ENCODE results near the gene FAR1. TPM values are rescaled to one million over a fixed set of nuclear protein-coding genes. Genes with fewer than 3 reads are reported as not detected.

Gene FAR1
- total and polyA plus RNA-seq, 4 experiments from 2014 or later: 3.0 to 39.7 (median 22.2) TPM

- Histone ChIP-seq H3K4me1 (ENCODE audit: insufficient read depth, low read length) (peaks cover 46% of the 10 kb centered on the region), H3K4me3 (ENCODE audit: low read length in 2 of 2) (peak overlapping the region; percentile 73 to 84), H3K36me3 (ENCODE audit: insufficient read depth, low read length) (no peaks in the 10 kb centered on the region), H3K27ac (ENCODE audit: low read depth, low read length) (peak overlapping the region; percentile 65), H3K27me3 (ENCODE audit: insufficient read depth, low read length) (no peaks in the 10 kb centered on the region), H3K9me3 (ENCODE audit: control insufficient read depth in 1 of 2, low read length in 2 of 2) (no peaks in the 10 kb centered on the region)
- peaks cover 38 to 57% (median 45%) of the 10 kb centered on the region in 4 donors for H3K4me1 Mint-ChIP-seq
- no peak for DNase-seq
- peak overlapping the region; percentile 91 to 98 (median 94) for H3K4me3 Mint-ChIP-seq
- POLR2A ChIA-PET (ENCODE audit: partially characterized antibody): interaction anchor here (1.6 kb wide), 1 partner anchor 207 kb away, joined by 7 read pairs; the partner anchor contains the start of gene BTBD10
- H3K27me3 Mint-ChIP-seq: no peaks in the 10 kb centered on the region
- intact Hi-C loops (cut with micrococcal nuclease): loop anchor here (5.0 kb wide), 1 partner anchor 192 kb away; no protein-coding TSS in a partner anchor
- no peaks in the 10 kb centered on the region for H3K9me3 Mint-ChIP-seq
- peaks cover 0 to 9% of the 10 kb centered on the region in 2 donors for H3K36me3 Mint-ChIP-seq
- H3K27ac Mint-ChIP-seq: peak overlapping the region; percentile 87 to 97 (median 96)
- CTCF ChIA-PET (ENCODE audit: partially characterized antibody): interaction anchor here (1.2 kb wide), 1 partner anchor 183 kb away, joined by 3 read pairs; no protein-coding TSS in a partner anchor
Observed at GRCh38 chr11:13669544-13670488, 1.3 kb downstream of the FAR1 start.

GRCh38 chr11:13672576-13673210, 4.2 kb downstream of the FAR1 start:
- ChIA-PET POLR2A (ENCODE audit: partially characterized antibody) (no interaction called here), CTCF (ENCODE audit: partially characterized antibody) (interaction anchor here (1.6 kb wide), 1 partner anchor 206 kb away, joined by 4 read pairs; no protein-coding TSS in a partner anchor)
- peaks cover 0 to 9% of the 10 kb centered on the region in 2 donors for H3K36me3 Mint-ChIP-seq
- Histone ChIP-seq H3K4me3 (ENCODE audit: low read length in 2 of 2) (no peak overlapping the region), H3K27me3 (ENCODE audit: insufficient read depth, low read length) (no peaks in the 10 kb centered on the region), H3K9me3 (ENCODE audit: control insufficient read depth in 1 of 2, low read length in 2 of 2) (no peaks in the 10 kb centered on the region), H3K4me1 (ENCODE audit: insufficient read depth, low read length) (peaks cover 48% of the 10 kb centered on the region), H3K27ac (ENCODE audit: low read depth, low read length) (no peak overlapping the region), H3K36me3 (ENCODE audit: insufficient read depth, low read length) (no peaks in the 10 kb centered on the region)
- H3K27ac Mint-ChIP-seq: no peak overlapping the region
- DNase-seq: no peak
- intact Hi-C loops (cut with micrococcal nuclease): no loop called here
- H3K9me3 Mint-ChIP-seq: no peaks in the 10 kb centered on the region
- H3K4me3 Mint-ChIP-seq: no peak overlapping the region
- peaks cover 43 to 78% (median 56%) of the 10 kb centered on the region in 4 donors for H3K4me1 Mint-ChIP-seq
- H3K27me3 Mint-ChIP-seq: no peaks in the 10 kb centered on the region

GRCh38 chr11:13674799-13675509, 6.5 kb downstream of the FAR1 start:
- Histone ChIP-seq H3K27me3 (ENCODE audit: insufficient read depth, low read length) (no peaks in the 10 kb centered on the region), H3K4me1 (ENCODE audit: insufficient read depth, low read length) (peaks cover 42% of the 10 kb centered on the region), H3K36me3 (ENCODE audit: insufficient read depth, low read length) (no peaks in the 10 kb centered on the region), H3K4me3 (ENCODE audit: low read length in 2 of 2) (no peak overlapping the region), H3K27ac (ENCODE audit: low read depth, low read length) (no peak overlapping the region), H3K9me3 (ENCODE audit: control insufficient read depth in 1 of 2, low read length in 2 of 2) (no peaks in the 10 kb centered on the region)
- Mint-ChIP-seq H3K36me3 (peaks cover 0 to 2% of the 10 kb centered on the region in 2 donors), H3K9me3 (no peaks in the 10 kb centered on the region), H3K4me3 (no peak overlapping the region), H3K27me3 (no peaks in the 10 kb centered on the region), H3K4me1 (peaks cover 41 to 72% (median 55%) of the 10 kb centered on the region in 4 donors), H3K27ac (no peak overlapping the region)
- ChIA-PET CTCF (ENCODE audit: partially characterized antibody) (interaction anchor here (1.5 kb wide), 1 partner anchor 188 kb away, joined by 4 read pairs; no protein-coding TSS in a partner anchor), POLR2A (ENCODE audit: partially characterized antibody) (no interaction called here)
- intact Hi-C loops (cut with micrococcal nuclease): no loop called here
- DNase-seq: no peak

- H3K27me3 Mint-ChIP-seq: no peaks in the 10 kb centered on the region
- no peaks in the 10 kb centered on the region for H3K9me3 ChIP-seq (ENCODE audit: control insufficient read depth in 1 of 2, low read length in 2 of 2)
- H3K4me1 ChIP-seq (ENCODE audit: insufficient read depth, low read length): peaks cover 35% of the 10 kb centered on the region
- intact Hi-C loops (cut with micrococcal nuclease): no loop called here
- no peak overlapping the region for H3K4me3 Mint-ChIP-seq
- no peak overlapping the region for H3K27ac ChIP-seq (ENCODE audit: low read depth, low read length)
- no peak for DNase-seq
- H3K27ac Mint-ChIP-seq: no peak overlapping the region
- H3K36me3 Mint-ChIP-seq: peaks cover 0 to 2% of the 10 kb centered on the region in 2 donors
- no peak overlapping the region for H3K4me3 ChIP-seq (ENCODE audit: low read length in 2 of 2)
- no peaks in the 10 kb centered on the region for H3K36me3 ChIP-seq (ENCODE audit: insufficient read depth, low read length)
- H3K27me3 ChIP-seq (ENCODE audit: insufficient read depth, low read length): no peaks in the 10 kb centered on the region
- ChIA-PET CTCF (ENCODE audit: partially characterized antibody) (no interaction called here), POLR2A (ENCODE audit: partially characterized antibody) (interaction anchor here (0.7 to 1.3 kb wide), 2 partner anchors 9 to 11 kb away, joined by 3 to 4 read pairs; no protein-coding TSS in a partner anchor)
- H3K4me1 Mint-ChIP-seq: peaks cover 45 to 72% (median 57%) of the 10 kb centered on the region in 4 donors
- no peaks in the 10 kb centered on the region for H3K9me3 Mint-ChIP-seq
Observed at GRCh38 chr11:13676576-13676975, 8.1 kb downstream of the FAR1 start.

- H3K4me1 Mint-ChIP-seq: peaks cover 35 to 67% (median 49%) of the 10 kb centered on the region in 4 donors
Observed at GRCh38 chr11:13679768-13680167, 11.3 kb downstream of the FAR1 start.

GRCh38 chr11:13680501-13681264, 12.2 kb downstream of the FAR1 start:
- peak overlapping the region in 4 of 7 donors; percentile 28 to 89 (median 48) for H3K27ac Mint-ChIP-seq

More at GRCh38 chr11:13679768-13680167, 11.3 kb downstream of the FAR1 start:
- intact Hi-C loops (cut with micrococcal nuclease): no loop called here
- no peak overlapping the region for H3K4me3 ChIP-seq (ENCODE audit: low read length in 2 of 2)
- no peaks in the 10 kb centered on the region for H3K36me3 ChIP-seq (ENCODE audit: insufficient read depth, low read length)
- no peak overlapping the region for H3K27ac Mint-ChIP-seq
- H3K4me1 ChIP-seq (ENCODE audit: insufficient read depth, low read length): peaks cover 32% of the 10 kb centered on the region
- no peaks in the 10 kb centered on the region for H3K9me3 Mint-ChIP-seq
- H3K27me3 ChIP-seq (ENCODE audit: insufficient read depth, low read length): no peaks in the 10 kb centered on the region
- CTCF ChIA-PET (ENCODE audit: partially characterized antibody): no interaction called here
- POLR2A ChIA-PET (ENCODE audit: partially characterized antibody): no interaction called here
- H3K27ac ChIP-seq (ENCODE audit: low read depth, low read length): no peak overlapping the region
- no peaks in the 10 kb centered on the region for H3K27me3 Mint-ChIP-seq
- no peaks in the 10 kb centered on the region for H3K36me3 Mint-ChIP-seq
- DNase-seq: no peak
- no peak overlapping the region for H3K4me3 Mint-ChIP-seq
- no peaks in the 10 kb centered on the region for H3K9me3 ChIP-seq (ENCODE audit: control insufficient read depth in 1 of 2, low read length in 2 of 2)

More at GRCh38 chr11:13680501-13681264, 12.2 kb downstream of the FAR1 start:
- Mint-ChIP-seq H3K27me3 (no peaks in the 10 kb centered on the region), H3K36me3 (peaks cover 2 to 7% of the 10 kb centered on the region in 2 donors), H3K4me3 (peak overlapping the region in 1 of 8 donors; percentile 59), H3K9me3 (no peaks in the 10 kb centered on the region), H3K4me1 (peaks cover 33 to 61% (median 46%) of the 10 kb centered on the region in 4 donors)
- H3K9me3 ChIP-seq (ENCODE audit: control insufficient read depth in 1 of 2, low read length in 2 of 2): no peaks in the 10 kb centered on the region
- ChIA-PET POLR2A (ENCODE audit: partially characterized antibody) (no interaction called here), CTCF (ENCODE audit: partially characterized antibody) (no interaction called here)
- DNase-seq: no peak
- no peaks in the 10 kb centered on the region for H3K27me3 ChIP-seq (ENCODE audit: insufficient read depth, low read length)
- intact Hi-C loops (cut with micrococcal nuclease): no loop called here
- H3K4me1 ChIP-seq (ENCODE audit: insufficient read depth, low read length): peaks cover 23% of the 10 kb centered on the region
- H3K4me3 ChIP-seq (ENCODE audit: low read length in 2 of 2): no peak overlapping the region
- H3K27ac ChIP-seq (ENCODE audit: low read depth, low read length): no peak overlapping the region
- H3K36me3 ChIP-seq (ENCODE audit: insufficient read depth, low read length): no peaks in the 10 kb centered on the region

Measured in CD4-positive, alpha-beta memory T cell (primary cell).